H9 (cell line): ENCODE data around the gene PARP8. TPM values are rescaled to one million over a fixed set of nuclear protein-coding genes. Genes with fewer than 3 reads are reported as not detected.

Experiments
- DNase-seq: peaks from one replicate; pipeline ENCODE4 v3.0.0-alpha.2; 2017
- H2AFZ ChIP-seq: one replicate; pipeline ENCODE4 v1.6.1; 2013; ENCODE audit warnings: mild to moderate bottlenecking, low read length, control low read depth, moderate library complexity
- H2AK5ac ChIP-seq: 2 replicates; pipeline ENCODE4 v1.6.1; 2013; ENCODE audit warnings: low read length, control low read depth, mixed read lengths; ENCODE audit not compliant: insufficient read length
- H2BK120ac ChIP-seq: one replicate; pipeline ENCODE4 v1.6.1; 2013; ENCODE audit warnings: low read depth, mild to moderate bottlenecking, low read length, control low read depth, inconsistent platforms; ENCODE audit not compliant: poor library complexity, severe bottlenecking
- H2BK12ac ChIP-seq: 2 replicates; pipeline ENCODE4 v1.6.1; 2013; ENCODE audit warnings: low read length, control low read depth, mixed read lengths, low read depth; ENCODE audit not compliant: insufficient read length
- H2BK15ac ChIP-seq: 2 replicates; pipeline ENCODE4 v1.6.1; 2013; ENCODE audit warnings: low read depth, low read length, control low read depth
- H2BK20ac ChIP-seq: one replicate; pipeline ENCODE4 v1.6.1; 2013; ENCODE audit warnings: low read depth, mild to moderate bottlenecking, low read length, control low read depth, inconsistent platforms; ENCODE audit not compliant: poor library complexity, severe bottlenecking
- H2BK5ac ChIP-seq: 2 replicates; pipeline ENCODE4 v1.6.1; 2013; ENCODE audit warnings: low read length, control low read depth, mixed read lengths; ENCODE audit not compliant: insufficient read length
- H3K14ac ChIP-seq: 2 replicates; pipeline ENCODE4 v1.6.1; 2013; ENCODE audit warnings: low read length, control low read depth; ENCODE audit not compliant: insufficient read depth
- H3K18ac ChIP-seq: 2 replicates; pipeline ENCODE4 v1.6.1; 2013; ENCODE audit warnings: low read depth, mild to moderate bottlenecking, mixed read lengths, low read length, control low read depth; ENCODE audit not compliant: insufficient read length
- H3K23ac ChIP-seq: 2 replicates; pipeline ENCODE4 v1.6.1; 2013; ENCODE audit warnings: low read length, control low read depth, mixed read lengths, low read depth; ENCODE audit not compliant: insufficient read length
- H3K23me2 ChIP-seq: 2 replicates; pipeline ENCODE4 v1.6.1; 2013; ENCODE audit warnings: low read depth, mild to moderate bottlenecking, mixed read lengths, low read length, control low read depth; ENCODE audit not compliant: insufficient read length, poor library complexity, severe bottlenecking
- H3K27ac ChIP-seq: 2 replicates; pipeline ENCODE4 v1.5.1; 2013; ENCODE audit warnings: low read length, control low read depth, mixed read lengths, low read depth; ENCODE audit not compliant: insufficient read length
- H3K27me3 ChIP-seq: 2 replicates; pipeline ENCODE4 v1.6.1; 2013; ENCODE audit warnings: low read length, control low read depth, inconsistent platforms; ENCODE audit not compliant: insufficient read depth
- H3K4ac ChIP-seq: 2 replicates; pipeline ENCODE4 v1.6.1; 2013; ENCODE audit warnings: low read depth, mild to moderate bottlenecking, control low read depth, inconsistent platforms, low read length, moderate library complexity
- H3K4me1 ChIP-seq: 2 replicates; pipeline ENCODE4 v1.6.1; 2013; ENCODE audit warnings: low read length, control low read depth, inconsistent platforms; ENCODE audit not compliant: insufficient read depth
- H3K4me2 ChIP-seq: 2 replicates; pipeline ENCODE4 v1.6.1; 2013; ENCODE audit warnings: low read length, control low read depth, mixed read lengths; ENCODE audit not compliant: insufficient read length, insufficient read depth
- H3K56ac ChIP-seq: 2 replicates; pipeline ENCODE4 v1.6.1; 2013; ENCODE audit warnings: low read depth, mild to moderate bottlenecking, mixed read lengths, low read length, control low read depth; ENCODE audit not compliant: insufficient read length
- H3K79me1 ChIP-seq: 2 replicates; pipeline ENCODE4 v1.6.1; 2013; ENCODE audit warnings: low read depth, mild to moderate bottlenecking, moderate library complexity, low read length, control low read depth, inconsistent platforms; ENCODE audit not compliant: insufficient read depth, poor library complexity, severe bottlenecking
- H3K79me2 ChIP-seq: 2 replicates; pipeline ENCODE4 v1.6.1; 2013; ENCODE audit warnings: low read length, control low read depth, inconsistent platforms; ENCODE audit not compliant: insufficient read depth
- H3K9ac ChIP-seq: 2 replicates; pipeline ENCODE4 v1.6.1; 2013; ENCODE audit warnings: low read length, control low read depth, mixed read lengths; ENCODE audit not compliant: insufficient read length; ENCODE audit errors: extremely low read depth
- H3K9me3 ChIP-seq: one replicate; pipeline ENCODE4 v1.6.1; 2013; ENCODE audit warnings: low read depth, low read length, inconsistent platforms; ENCODE audit not compliant: control insufficient read depth
- H3T11ph ChIP-seq: one replicate; pipeline ENCODE4 v1.6.1; 2013; ENCODE audit warnings: mild to moderate bottlenecking, low read length, control low read depth, inconsistent platforms
- H4K20me1 ChIP-seq: one replicate; pipeline ENCODE4 v1.6.1; 2013; ENCODE audit not compliant: control insufficient read depth, insufficient read length, insufficient read depth
- H4K5ac ChIP-seq: 2 replicates; pipeline ENCODE4 v1.6.1; 2013; ENCODE audit warnings: low read depth, mild to moderate bottlenecking, mixed read lengths, low read length, control low read depth; ENCODE audit not compliant: insufficient read length
- H4K8ac ChIP-seq: replicated peaks from 2 replicates; pipeline ENCODE4 v1.6.1; 2013; ENCODE audit warnings: low read length, control low read depth, mixed read lengths, low read depth; ENCODE audit not compliant: insufficient read length
- H4K91ac ChIP-seq: 2 replicates; pipeline ENCODE4 v1.6.1; 2013; ENCODE audit warnings: low read depth, mild to moderate bottlenecking, moderate library complexity, mixed read lengths, low read length, control low read depth; ENCODE audit not compliant: insufficient read length
- H3K27ac Mint-ChIP-seq, 3 experiments: 2 replicates in 2 of 3; 3 replicates in 1 of 3; pipeline ENCODE4 v1.8.0; 2020 to 2021; ENCODE audit warnings: mixed read lengths in 3 of 3, mild to moderate bottlenecking in 1 of 3, moderate library complexity in 1 of 3
- H3K27me3 Mint-ChIP-seq: 2 replicates; pipeline ENCODE4 v1.8.0; 2021; ENCODE audit warnings: low read depth, mild to moderate bottlenecking, moderate library complexity, mixed read lengths
- H3K36me3 Mint-ChIP-seq, 3 experiments: 2 replicates in 2 of 3; 3 replicates in 1 of 3; pipeline ENCODE4 v1.8.0; 2020 to 2021; ENCODE audit warnings: low read depth in 3 of 3, mixed read lengths in 3 of 3; ENCODE audit not compliant: insufficient read depth in 1 of 3
- H3K4me1 Mint-ChIP-seq, 2 experiments: 2 replicates each; pipeline ENCODE4 v1.8.0; 2020; ENCODE audit warnings: mixed read lengths in 2 of 2
- H3K4me3 Mint-ChIP-seq, 2 experiments: 2 replicates in 1 of 2; 3 replicates in 1 of 2; pipeline ENCODE4 v1.8.0; 2020 to 2021; ENCODE audit warnings: mild to moderate bottlenecking in 2 of 2, mixed read lengths in 2 of 2, moderate library complexity in 1 of 2
- H3K9me3 Mint-ChIP-seq, 2 experiments: 2 replicates in 1 of 2; 3 replicates in 1 of 2; pipeline ENCODE4 v1.8.0; 2020; ENCODE audit warnings: mild to moderate bottlenecking in 2 of 2, mixed read lengths in 2 of 2, moderate library complexity in 1 of 2
- WGBS: extraction: QIAGEN DNeasy Blood & Tissue Kit; methylation state at CpG from one replicate; pipeline ENCODE4 v1.1.7; 2013; ENCODE audit warnings: missing lambda C conversion rate, low lambda C conversion rate, mixed read lengths; ENCODE audit not compliant: insufficient read length; ENCODE audit errors: extremely low coverage; 5-methylcytosine and 5-hydroxymethylcytosine counted together
- total RNA-seq: library from RNA; stranded (reverse); gene quantifications from 2 replicates; pipeline ENCODE4 v1.2.1, GENCODE V29; 2021
- TF ChIP-seq, protein P1 (sequence below): fragments of 200-600 bp; sonication (generic); conservative IDR thresholded peaks from 3 replicates; pipeline ENCODE4 v1.8.0; 2021; ENCODE audit warnings: antibody characterized with exemption, mild to moderate bottlenecking

PARP8 gene
- total RNA-seq, 1 experiment from 2014 or later = 34.0 TPM

DNA sequence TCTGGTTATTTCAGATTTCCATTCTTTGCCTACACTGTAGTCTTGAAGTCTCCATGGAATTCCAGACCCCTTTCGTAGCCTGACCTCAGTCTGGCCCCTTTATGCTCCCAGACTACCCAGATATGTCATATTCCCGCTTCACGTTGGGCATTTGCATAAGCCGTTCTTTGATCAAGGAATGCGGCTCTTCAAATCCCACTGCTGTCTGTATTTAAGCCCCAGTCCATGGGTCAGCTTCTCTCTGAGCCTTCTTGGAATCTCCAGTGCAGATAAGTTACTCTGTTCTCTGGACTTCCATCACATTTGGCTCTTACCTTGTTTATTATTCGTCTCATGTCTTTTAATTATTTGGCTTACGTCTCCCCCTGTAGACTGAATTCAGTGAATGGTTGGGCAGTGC is 97.4 kb downstream of the PARP8 start:
- no peaks in the 10 kb centered on the region for H3K23me2 ChIP-seq
- peak overlapping the region in 1 of 3 experiments; percentile 4; a peak in 3 of 7 replicates for H3K27ac Mint-ChIP-seq
- no peaks in the 10 kb centered on the region; the same call in 1 of the 2 replicates for H3K4me1 ChIP-seq

More for the DNA sequence above, 97.4 kb downstream of the PARP8 start:
- Histone ChIP-seq H4K8ac (no peak overlapping the region), H2AFZ (no peak overlapping the region), H2BK120ac (no peak overlapping the region), H3K27ac (no peak overlapping the region), H3K14ac (no peak overlapping the region), H3K79me1 (no peaks in the 10 kb centered on the region), H3K56ac (no peak overlapping the region), H3K18ac (no peak overlapping the region), H4K5ac (no peak overlapping the region), H3K23ac (no peak overlapping the region), H4K20me1 (no peaks in the 10 kb centered on the region), H3T11ph (no peak overlapping the region), H2BK12ac (no peak overlapping the region), H3K9me3 (no peaks in the 10 kb centered on the region), H3K27me3 (no peaks in the 10 kb centered on the region), H2BK5ac (no peak overlapping the region), H3K4ac (no peak overlapping the region), H2BK20ac (no peak overlapping the region), H3K79me2 (no peaks in the 10 kb centered on the region), H3K9ac (no peak overlapping the region), H2BK15ac (no peak overlapping the region), H3K4me2 (no peak overlapping the region), H4K91ac (no peak overlapping the region), H2AK5ac (no peak overlapping the region)
- peaks cover 0 to 8% (median 5%) of the 10 kb centered on the region in 3 experiments; a peak in 3 of 7 replicates for H3K36me3 Mint-ChIP-seq
- H3K27me3 Mint-ChIP-seq = no peaks in the 10 kb centered on the region
- no peak for DNase-seq
- TF ChIP-seq, protein P1, sequence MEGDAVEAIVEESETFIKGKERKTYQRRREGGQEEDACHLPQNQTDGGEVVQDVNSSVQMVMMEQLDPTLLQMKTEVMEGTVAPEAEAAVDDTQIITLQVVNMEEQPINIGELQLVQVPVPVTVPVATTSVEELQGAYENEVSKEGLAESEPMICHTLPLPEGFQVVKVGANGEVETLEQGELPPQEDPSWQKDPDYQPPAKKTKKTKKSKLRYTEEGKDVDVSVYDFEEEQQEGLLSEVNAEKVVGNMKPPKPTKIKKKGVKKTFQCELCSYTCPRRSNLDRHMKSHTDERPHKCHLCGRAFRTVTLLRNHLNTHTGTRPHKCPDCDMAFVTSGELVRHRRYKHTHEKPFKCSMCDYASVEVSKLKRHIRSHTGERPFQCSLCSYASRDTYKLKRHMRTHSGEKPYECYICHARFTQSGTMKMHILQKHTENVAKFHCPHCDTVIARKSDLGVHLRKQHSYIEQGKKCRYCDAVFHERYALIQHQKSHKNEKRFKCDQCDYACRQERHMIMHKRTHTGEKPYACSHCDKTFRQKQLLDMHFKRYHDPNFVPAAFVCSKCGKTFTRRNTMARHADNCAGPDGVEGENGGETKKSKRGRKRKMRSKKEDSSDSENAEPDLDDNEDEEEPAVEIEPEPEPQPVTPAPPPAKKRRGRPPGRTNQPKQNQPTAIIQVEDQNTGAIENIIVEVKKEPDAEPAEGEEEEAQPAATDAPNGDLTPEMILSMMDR = 0 out of 3 replicates have a peak, but pooled peaks have one; percentile 11
- H3K4me1 Mint-ChIP-seq = peaks cover 6 to 7% of the 10 kb centered on the region in 2 experiments; a peak in 3 of 4 replicates
- H3K4me3 Mint-ChIP-seq = no peak overlapping the region
- no peaks in the 10 kb centered on the region for H3K9me3 Mint-ChIP-seq
- no CpG with 5 or more reads among the region's 7 CpGs for WGBS
